HepG2 (cell line): ENCODE measurements around the gene PGPEP1. TPM values are rescaled to one million over a fixed set of nuclear protein-coding genes. Genes with fewer than 3 reads are reported as not detected.

ENCODE experiments used
- ARID4A ChIP-seq: sonication (generic); formaldehyde crosslinking; IDR thresholded peaks from 2 replicates; pipeline ENCODE4 v1.5.0; 2020; ENCODE audit warnings: mild to moderate bottlenecking, missing genetic modification reagents, borderline replicate concordance
- DMAP1 ChIP-seq: IDR thresholded peaks from 2 replicates; pipeline ENCODE4 v1.6.1; 2016
- HNF4G ChIP-seq, 2 experiments: sonication (generic) in 1 of 2; formaldehyde crosslinking in 1 of 2; IDR thresholded peaks; 2 replicates each; pipeline versions ENCODE4 v1.4.0 to v1.6.1; 2011 to 2020; ENCODE audit warnings: borderline replicate concordance in 2 of 2, low read depth in 2 of 2, mild to moderate bottlenecking in 2 of 2, low read length in 1 of 2, missing genetic modification reagents in 1 of 2, moderate library complexity in 1 of 2
- NR2C2 ChIP-seq: sonication (generic); formaldehyde crosslinking; IDR thresholded peaks from 2 replicates; pipeline ENCODE4 v1.4.0; 2020; ENCODE audit warnings: missing genetic modification reagents, mild to moderate bottlenecking, moderate library complexity, borderline replicate concordance
- ZBTB49 ChIP-seq: sonication (generic); formaldehyde crosslinking; IDR thresholded peaks from 2 replicates; pipeline ENCODE4 v1.4.0; 2020; ENCODE audit warnings: missing genetic modification reagents, borderline replicate concordance
- ZNF205 ChIP-seq: IDR thresholded peaks from 2 replicates; pipeline ENCODE4 v1.6.1; 2018; ENCODE audit warnings: missing biosample characterization, missing genetic modification reagents
- ZNF691 ChIP-seq: sonication (generic); formaldehyde crosslinking; IDR thresholded peaks from 2 replicates; pipeline ENCODE4 v1.4.0; 2020; ENCODE audit warnings: missing genetic modification reagents, low read depth, mild to moderate bottlenecking, borderline replicate concordance
- polyA plus RNA-seq, 8 experiments: library from polyadenylated mRNA; depleted of rRNA in 3 of 8; stranded (reverse) in 7 of 8; unstranded in 1 of 8; fragments of >200 nt; fragmentation: Illumina TruSeq in 4 of 8; extraction: Trizol in 4 of 8; gene quantifications; 2 replicates each; pipeline versions ENCODE4 v1.2.1 to v1.2.3, GENCODE V29; 2011 to 2016; ENCODE audit warnings: low read depth in 4 of 8, missing spikeins in 1 of 8, mixed read lengths in 1 of 8; ENCODE audit not compliant: insufficient read depth in 1 of 8
- total RNA-seq, 5 experiments: library from RNA; depleted of rRNA; stranded (reverse); fragments of >200 nt; fragmentation: Illumina TruSeq; extraction: Trizol; gene quantifications; 2 replicates each; pipeline ENCODE4 v1.2.3, GENCODE V29; 2016; ENCODE audit warnings: low read depth in 1 of 5
- TF ChIP-seq, protein P1 (sequence below): sonication (generic); formaldehyde crosslinking; IDR thresholded peaks from 2 replicates; pipeline ENCODE4 v1.8.0; 2022; ENCODE audit warnings: missing genetic modification reagents, mild to moderate bottlenecking, moderate library complexity, borderline replicate concordance
- TF ChIP-seq, protein P2 (sequence below): sonication (generic); IDR thresholded peaks from 2 replicates; pipeline ENCODE4 v1.6.1; 2016; ENCODE audit warnings: low read depth, borderline replicate concordance
- TF ChIP-seq, protein P3 (sequence below): sonication (generic); formaldehyde crosslinking; IDR thresholded peaks from 2 replicates; pipeline ENCODE4 v1.8.1; 2022; ENCODE audit warnings: mild to moderate bottlenecking, missing genetic modification reagents
- TF ChIP-seq, protein P4 (sequence below): sonication (generic); formaldehyde crosslinking; IDR thresholded peaks from 2 replicates; pipeline ENCODE4 v1.4.0; 2020; ENCODE audit warnings: missing genetic modification reagents

Gene PGPEP1
- total and polyA plus RNA-seq, 2 of the 13 experiments (the other 11 are each of a cell fraction or from before 2014, with no cell fraction given), result 53.1 to 56.6 TPM

DNA sequence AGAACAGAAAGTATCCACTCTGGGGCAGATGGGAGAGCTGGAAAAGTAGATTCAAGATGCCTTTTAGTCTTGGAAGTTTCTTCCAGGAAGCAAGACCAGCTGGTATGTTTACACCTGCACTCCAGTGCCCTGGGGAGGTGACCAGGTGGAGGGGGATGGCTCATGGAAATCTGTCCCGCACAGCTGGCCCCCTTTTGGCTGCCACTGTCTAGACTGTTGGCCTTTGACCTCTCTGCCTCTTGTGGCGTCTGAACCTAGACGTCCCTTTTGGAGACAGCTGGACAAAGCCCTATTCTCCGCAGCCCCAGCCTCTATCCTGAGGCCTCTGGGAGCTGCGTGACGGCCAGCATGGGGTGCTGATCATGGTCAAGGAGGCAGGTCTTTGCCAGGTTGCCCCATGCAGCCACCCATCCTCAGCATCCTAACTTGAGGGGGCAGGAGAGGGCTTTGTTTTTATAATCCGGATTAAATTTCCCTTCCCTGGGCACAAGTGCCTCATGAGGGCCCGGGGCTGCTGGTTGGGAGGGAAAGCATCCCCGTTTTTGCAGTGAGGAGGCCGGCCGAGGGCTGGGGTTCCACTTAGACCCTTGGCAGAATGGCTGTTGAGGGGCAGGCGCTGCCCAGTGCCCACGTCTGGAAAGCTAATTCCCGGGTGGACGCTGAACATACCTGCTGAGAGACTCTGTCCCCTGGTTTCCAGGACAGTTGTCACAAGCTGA, 28.3 kb downstream of the PGPEP1 start (continued):
- TF ChIP-seq ARID4A (no peak), NR2C2 (CRISPR knock-in tag) (peak; percentile 65), ZNF205 (CRISPR knock-in tag) (no peak), ZNF691 (CRISPR knock-in tag) (no peak), HNF4G (IDR thresholded peaks at IDR 0.05; ENCODE audit: borderline replicate concordance, low read depth, low read length) (peak; percentile 25; the same call in 1 of the 2 replicates), HNF4G (CRISPR knock-in tag; IDR thresholded peaks at IDR 0.05; ENCODE audit: borderline replicate concordance, low read depth) (no peak), ZBTB49 (no peak), DMAP1 (no peak)
- TF ChIP-seq, protein P1, sequence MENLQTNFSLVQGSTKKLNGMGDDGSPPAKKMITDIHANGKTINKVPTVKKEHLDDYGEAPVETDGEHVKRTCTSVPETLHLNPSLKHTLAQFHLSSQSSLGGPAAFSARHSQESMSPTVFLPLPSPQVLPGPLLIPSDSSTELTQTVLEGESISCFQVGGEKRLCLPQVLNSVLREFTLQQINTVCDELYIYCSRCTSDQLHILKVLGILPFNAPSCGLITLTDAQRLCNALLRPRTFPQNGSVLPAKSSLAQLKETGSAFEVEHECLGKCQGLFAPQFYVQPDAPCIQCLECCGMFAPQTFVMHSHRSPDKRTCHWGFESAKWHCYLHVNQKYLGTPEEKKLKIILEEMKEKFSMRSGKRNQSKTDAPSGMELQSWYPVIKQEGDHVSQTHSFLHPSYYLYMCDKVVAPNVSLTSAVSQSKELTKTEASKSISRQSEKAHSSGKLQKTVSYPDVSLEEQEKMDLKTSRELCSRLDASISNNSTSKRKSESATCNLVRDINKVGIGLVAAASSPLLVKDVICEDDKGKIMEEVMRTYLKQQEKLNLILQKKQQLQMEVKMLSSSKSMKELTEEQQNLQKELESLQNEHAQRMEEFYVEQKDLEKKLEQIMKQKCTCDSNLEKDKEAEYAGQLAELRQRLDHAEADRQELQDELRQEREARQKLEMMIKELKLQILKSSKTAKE, result peak; percentile 91
- TF ChIP-seq, protein P2, sequence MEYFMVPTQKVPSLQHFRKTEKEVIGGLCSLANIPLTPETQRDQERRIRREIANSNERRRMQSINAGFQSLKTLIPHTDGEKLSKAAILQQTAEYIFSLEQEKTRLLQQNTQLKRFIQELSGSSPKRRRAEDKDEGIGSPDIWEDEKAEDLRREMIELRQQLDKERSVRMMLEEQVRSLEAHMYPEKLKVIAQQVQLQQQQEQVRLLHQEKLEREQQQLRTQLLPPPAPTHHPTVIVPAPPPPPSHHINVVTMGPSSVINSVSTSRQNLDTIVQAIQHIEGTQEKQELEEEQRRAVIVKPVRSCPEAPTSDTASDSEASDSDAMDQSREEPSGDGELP, result peak; percentile 75; the same call in 1 of the 2 replicates
- TF ChIP-seq, protein P3, sequence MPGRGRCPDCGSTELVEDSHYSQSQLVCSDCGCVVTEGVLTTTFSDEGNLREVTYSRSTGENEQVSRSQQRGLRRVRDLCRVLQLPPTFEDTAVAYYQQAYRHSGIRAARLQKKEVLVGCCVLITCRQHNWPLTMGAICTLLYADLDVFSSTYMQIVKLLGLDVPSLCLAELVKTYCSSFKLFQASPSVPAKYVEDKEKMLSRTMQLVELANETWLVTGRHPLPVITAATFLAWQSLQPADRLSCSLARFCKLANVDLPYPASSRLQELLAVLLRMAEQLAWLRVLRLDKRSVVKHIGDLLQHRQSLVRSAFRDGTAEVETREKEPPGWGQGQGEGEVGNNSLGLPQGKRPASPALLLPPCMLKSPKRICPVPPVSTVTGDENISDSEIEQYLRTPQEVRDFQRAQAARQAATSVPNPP (CRISPR knock-in tag), result no peak
- TF ChIP-seq, protein P4, sequence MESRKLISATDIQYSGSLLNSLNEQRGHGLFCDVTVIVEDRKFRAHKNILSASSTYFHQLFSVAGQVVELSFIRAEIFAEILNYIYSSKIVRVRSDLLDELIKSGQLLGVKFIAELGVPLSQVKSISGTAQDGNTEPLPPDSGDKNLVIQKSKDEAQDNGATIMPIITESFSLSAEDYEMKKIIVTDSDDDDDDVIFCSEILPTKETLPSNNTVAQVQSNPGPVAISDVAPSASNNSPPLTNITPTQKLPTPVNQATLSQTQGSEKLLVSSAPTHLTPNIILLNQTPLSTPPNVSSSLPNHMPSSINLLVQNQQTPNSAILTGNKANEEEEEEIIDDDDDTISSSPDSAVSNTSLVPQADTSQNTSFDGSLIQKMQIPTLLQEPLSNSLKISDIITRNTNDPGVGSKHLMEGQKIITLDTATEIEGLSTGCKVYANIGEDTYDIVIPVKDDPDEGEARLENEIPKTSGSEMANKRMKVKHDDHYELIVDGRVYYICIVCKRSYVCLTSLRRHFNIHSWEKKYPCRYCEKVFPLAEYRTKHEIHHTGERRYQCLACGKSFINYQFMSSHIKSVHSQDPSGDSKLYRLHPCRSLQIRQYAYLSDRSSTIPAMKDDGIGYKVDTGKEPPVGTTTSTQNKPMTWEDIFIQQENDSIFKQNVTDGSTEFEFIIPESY (CRISPR knock-in tag), result no peak
